HG03520 (cell line): ENCODE data around the gene ENO3.
"Not testable (repeated sequence)": the region's sequence is repeated elsewhere in the genome, so short reads cannot be mapped to it uniquely, and the experiment has no call there.

ENCODE experiments used
- ATAC-seq: cut with Tn5 transposase; IDR thresholded peaks from one replicate; pipeline ENCODE4 v1.9.1; 2021; ENCODE audit warnings: mild to moderate bottlenecking, moderate library complexity; ENCODE audit not compliant: unreplicated experiment

ENO3 gene

DNA sequence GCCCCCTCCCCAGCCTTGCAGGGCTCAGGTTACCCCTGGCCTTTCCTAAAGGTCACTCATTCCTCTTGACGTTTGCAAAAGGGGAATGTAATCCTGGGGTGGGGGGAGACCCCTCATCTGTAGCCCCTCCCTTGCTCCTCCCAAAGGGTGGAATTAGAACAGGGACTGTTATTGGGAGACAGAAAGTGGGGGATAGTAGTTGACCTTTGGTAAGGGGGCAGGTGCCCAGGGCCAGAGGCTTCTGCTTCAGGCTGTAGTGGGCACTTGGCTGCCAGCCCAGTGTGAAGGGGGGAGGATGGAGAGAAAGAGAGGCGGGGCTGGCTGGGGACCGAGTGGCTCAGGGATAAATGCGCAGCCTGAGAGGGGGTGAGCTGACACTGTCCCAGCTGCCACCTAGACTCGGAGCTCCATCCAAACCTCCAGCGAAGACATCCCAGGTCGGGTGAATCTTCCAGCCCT, at the start of gene ENO3:
TSS of gene ENO3 (plus strand) at position 374 of the 459 bp plus-strand sequence. CDS start 711 bp downstream, outside the sequence.
- no peak for ATAC-seq

DNA sequence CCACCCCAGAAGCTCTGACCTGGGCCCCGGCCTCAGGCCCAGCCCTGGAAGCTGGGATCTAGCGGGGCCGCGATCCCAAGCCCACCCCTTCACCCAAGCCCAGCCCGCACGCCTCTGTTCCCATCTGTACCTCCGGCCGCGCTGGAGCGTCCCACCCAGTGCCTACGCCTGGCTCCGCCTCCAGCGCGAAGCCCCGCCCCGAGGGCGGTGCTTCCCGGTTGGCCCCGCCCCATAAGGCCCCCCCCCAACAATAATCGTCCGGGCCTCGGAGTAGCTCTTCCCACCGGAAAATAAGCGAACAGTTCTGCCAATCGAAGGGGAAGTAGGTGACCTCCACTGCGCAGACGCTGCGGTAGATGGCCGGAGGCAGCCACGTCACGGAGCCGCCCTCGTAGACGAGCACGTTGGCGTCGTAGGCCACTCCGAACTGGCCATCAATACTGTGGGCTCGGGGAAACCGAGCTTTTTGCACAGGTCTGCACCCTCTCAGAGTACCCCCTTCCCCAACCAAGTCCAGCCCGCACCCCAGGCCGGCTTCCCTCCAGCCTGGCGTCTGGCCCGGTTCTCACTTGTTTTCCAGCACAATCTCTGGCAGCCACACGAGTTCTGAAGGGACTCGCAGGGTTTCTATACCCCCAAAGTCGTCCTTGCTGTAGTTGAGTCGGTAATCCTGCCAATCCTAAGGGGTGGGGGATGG, 49.1 kb upstream of the ENO3 start:
- no peak for ATAC-seq

DNA sequence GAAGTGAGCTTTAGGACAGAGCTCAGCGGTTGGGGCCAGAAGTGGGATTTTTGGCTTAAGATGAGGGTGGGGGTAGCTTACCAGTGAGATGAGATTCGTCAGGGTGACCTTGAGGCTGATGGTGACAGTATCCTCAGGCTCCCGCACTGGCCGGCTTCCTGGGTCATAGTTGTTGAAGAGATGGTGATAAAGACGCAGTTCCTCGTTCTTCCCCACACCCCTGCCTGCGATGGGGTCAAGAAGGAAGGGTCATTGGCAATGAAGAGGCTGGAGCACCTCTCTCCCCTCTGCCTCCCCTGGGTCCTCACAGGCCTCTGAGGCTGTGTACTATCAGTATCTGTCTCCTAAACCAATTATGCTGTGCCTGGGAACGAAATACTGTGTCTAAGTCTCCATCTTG, 48.4 kb upstream of the ENO3 start:
- no peak for ATAC-seq

DNA sequence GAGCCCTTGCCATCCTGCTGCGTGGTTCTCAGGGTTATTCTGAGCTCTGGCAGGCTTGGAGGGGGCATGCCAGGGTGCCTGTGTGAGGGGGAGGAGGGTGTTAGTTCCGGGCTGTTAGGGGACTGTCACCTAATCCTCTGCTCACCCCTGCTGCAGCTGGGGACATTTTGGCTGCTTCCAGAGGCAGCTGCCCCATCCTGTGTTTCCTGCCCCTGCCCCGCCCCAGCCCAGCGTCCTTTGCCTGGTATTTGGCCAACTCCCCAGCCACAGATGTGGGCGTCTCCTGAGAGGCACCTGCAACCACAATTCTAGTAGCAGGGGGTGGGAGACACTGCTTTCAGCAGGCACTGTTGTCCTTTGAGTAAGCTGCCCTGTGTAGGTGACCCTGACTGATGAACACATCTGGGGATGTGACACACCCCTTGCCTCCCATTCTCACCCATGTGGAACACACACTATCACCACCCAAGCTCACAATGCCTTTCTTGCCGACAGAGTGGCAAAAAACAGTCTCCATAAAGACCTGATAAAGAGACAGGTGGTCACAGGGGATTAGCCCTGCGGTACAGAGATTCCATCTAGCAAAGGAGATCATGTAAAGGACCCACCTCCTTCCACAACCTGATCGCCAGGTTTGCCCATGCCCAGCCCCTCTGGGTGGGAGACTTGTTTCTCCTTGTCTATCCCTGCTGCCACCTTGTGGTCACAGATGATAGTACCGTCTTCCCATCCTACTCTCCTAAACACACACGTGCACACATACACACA, 47.7 kb upstream of the ENO3 start, which contains the start of gene CHRNE:
TSS of gene CHRNE (minus strand) at position 48 of the 768 bp plus-strand sequence. CDS start at position 13, 35 bp downstream.
- no peak for ATAC-seq

DNA sequence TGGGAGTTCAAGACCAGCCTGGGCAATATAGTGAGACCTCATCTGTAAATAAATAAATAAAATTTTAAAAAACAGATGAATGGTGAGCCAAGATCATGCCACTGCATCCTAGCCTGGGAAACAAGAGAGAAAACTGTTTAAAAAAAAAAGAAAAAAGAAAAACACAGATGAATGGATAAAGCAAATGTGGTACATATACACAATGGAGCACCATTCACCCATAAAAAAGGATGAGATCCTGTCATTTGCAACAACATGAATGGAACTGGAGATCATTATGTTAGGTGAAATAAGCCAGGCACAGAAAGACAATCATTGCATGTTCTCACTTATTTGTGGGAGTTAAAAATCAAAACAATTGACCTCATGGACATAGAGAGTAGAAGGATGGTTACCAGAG, 44.3 kb upstream of the ENO3 start:
- ATAC-seq = not testable (repeated sequence)

DNA sequence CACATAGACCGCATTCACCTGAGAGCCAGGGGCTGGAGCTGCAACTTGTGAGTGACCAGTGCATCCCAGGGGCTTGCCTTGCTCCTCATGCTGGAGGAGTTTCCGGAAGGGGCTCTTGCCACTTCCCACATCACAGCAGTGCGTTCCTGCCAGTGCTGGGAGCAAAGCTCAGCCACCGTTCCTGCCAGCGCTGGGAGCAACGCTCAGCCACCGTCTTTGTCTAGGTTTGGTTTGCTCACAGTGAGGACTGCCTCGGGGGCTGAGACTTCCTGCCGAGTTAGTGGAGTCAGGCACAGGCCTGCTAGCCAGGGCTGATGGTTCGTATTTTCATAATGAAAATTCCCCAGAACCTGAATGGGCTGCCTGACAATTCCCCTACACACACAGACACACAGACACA, 42.6 kb upstream of the ENO3 start:
- no peak for ATAC-seq

DNA sequence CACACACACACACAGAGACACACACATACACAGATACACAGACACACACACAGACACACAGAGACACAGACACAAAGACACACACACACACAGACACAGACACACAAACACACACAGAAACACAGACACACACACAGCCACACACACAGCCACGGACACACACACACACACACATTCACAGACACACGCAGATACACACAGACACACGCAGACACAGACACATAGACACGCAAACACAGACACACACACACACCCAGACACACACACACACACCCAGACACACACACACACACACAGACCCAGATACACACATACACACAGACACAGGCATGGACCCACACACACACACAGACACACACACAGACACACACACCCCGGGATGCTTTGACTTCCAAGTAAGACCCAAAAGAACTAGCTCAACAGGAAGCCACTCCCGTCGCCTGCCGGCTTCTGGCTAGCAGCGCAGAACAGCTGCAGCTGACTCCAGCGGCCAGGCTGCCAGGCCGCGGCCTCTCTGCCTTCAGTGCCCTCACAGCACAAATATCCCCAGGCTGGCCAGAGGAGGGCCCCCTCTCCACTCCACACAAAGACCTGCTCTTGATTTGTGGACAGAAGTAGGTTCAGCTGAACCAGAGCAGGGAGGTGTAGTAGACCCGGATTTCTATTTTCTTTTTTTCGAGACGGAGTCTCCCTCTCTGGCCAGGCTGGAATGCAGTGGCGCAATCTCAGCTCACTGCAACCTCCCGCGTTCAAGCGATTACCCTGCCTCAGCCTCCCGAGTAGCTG, 42.0 kb upstream of the ENO3 start:
- no peak for ATAC-seq

DNA sequence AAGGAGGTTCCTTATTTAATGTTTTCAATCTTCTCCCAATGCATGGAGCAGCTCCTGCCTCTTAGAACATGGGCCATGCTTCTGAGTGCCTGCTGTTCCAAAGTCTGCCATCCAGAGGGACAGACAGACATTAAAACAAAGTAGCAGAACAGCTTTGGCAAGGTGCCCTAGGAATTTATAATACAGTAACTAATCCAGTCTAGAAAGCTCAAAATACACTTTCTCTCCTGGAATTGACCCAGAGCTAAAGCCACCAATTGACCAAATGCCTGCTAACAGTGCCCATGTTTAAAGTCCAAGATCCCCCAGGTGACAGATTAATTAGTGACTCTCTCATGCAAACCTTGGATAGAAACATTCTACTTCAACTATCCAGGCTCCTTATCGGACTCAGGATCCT, 36.9 kb upstream of the ENO3 start:
- no peak for ATAC-seq

DNA sequence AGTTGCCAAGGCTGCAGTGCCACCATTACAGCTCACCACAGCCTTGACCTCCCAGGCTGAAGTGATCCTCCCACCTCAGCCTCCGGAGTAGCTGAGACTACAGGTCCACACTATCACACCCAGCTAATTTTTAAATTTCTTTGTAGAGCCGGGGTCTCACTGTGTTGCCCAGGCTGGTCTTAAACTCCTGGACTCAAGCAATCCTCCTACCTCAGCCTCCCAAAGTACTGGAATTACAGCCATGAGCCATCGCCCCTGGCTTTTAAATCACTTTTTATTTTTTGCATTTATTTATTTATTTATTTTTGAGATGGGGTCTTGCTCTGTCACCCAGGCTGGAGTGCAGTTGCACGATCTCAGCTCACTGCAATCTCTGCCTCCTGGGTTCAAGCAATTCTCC, 36.4 kb upstream of the ENO3 start:
- ATAC-seq = not testable (repeated sequence)

DNA sequence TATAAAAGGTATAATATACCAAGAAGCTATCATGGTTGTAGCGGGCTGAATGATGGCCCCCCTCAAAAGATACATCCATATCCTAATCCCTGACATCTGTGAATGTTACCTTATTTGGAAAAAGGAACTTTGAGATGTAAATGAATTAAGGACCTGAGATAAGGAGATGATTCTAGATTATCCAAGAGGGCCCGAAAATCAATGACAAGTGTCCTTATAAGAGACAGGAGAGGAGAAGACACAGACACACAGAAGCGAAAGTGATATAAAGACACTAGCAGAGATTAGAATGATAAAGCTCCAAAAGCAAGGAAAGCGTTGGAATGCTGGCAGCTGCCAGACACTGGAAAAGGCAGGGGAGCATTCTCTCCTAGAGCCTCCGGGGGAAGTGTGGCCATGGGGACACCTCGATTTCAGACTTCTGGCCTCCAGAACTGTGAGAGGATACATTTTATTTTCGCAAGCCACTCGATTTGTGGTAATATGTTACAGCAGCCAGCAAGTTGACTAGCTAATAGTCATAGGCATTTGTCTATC, 31.3 kb upstream of the ENO3 start:
- no peak for ATAC-seq

DNA sequence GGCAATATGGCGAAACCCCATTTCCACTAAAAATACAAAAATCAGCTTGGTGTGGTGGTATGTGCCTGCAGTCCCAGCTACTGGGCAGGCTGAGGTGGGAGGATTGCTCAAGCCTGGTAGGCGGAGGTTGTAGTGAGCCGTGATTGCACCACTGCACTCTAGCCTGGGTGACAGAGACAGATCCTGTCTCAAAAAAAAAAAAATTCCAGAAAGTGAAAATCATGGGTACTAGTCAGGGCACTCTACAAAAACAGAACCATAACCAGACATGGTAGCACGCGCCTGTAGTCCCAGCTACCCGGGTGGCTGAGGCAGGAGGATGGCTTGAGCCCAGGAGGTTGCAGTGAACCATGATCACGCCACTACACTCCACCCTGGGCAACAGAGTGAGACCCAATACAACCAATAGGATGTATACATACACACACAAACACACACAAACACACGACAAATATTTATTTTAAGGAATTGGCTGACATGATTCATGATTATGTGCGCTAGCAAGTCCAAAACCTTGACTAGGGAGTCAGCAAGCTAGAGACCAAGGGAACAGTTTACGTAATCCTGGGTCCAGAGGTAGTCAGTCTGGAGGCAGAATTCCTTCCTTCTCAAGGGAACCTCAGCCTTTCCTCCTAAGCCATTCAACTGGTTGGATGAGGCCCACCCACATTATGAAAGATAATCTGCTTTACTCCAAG, 30.4 kb upstream of the ENO3 start:
- no peak for ATAC-seq

DNA sequence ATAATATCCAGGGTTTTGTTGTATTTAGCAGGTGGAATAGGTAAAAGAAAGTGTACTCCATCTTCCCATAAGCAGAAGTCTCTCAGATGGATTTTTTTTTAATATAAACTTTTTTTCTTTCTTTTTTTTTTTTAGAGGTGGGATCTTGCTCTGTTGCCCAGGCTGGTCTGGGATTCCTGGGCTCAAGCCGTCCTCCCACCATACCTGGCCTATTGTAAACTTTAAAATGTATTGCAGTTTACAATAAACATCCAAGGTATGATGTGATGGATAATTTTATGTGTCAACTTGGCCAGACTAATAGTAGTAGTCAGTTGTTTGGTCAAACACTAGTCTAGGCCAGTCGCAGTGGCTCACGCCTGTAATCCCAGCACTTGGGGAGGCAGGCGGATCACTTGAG, 29.6 kb upstream of the ENO3 start:
- ATAC-seq = no peak

DNA sequence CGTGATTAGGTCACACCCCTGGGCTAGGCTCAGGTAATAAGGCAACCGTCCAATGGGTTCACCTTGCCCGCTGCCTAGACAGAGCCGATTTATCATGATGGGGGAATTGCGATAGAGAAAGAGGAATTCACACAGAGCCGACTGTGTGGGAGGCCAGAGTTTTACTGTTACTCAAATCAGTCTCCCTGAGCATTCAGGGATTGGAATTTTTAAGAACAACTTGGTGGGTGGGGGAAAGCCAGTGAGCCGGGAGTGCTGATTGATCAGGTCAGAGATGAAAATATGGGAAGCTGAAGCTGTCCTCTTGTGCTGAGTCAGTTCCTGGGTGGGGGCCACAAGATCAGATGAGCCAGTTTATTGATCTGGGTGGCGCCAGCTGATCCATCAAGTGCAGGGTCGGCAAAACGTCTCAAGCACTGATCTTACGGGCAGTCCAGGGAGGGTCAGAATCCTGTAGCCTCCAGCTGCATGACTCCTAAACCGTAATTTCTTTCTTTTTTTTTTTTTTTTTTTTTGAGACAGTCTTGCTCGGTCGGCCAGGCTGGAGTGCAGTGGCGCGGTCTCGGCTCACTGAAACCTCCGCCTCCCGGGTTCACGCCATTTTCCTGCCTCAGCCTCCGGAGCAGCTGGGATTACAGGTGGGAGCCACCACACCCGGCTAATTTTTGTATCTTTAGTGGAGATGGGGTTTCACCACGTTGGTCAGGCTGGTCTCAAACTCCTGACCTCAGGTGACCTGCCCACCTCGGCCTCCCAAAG, 24.2 kb upstream of the ENO3 start:
- ATAC-seq = not testable (repeated sequence)

DNA sequence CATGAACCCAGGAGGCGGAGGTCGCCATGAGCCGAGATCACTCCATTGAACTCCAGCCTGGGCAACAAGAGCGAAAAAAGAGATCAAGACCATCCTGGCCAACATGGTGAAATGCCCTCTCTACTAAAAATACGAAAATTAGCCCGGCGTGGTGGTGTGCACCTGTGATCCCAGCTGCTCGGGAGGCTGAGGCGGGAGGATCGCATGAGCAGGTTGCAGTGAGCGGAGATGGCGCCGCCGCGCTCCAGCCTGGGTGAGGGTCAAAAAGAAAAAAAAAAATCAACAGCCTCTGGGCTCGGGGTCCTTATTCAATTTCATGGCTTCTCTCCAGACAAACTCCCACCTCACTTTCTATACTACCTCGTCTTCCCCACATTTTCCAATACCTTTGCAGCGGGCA, 22.0 kb upstream of the ENO3 start:
- ATAC-seq = no peak

DNA sequence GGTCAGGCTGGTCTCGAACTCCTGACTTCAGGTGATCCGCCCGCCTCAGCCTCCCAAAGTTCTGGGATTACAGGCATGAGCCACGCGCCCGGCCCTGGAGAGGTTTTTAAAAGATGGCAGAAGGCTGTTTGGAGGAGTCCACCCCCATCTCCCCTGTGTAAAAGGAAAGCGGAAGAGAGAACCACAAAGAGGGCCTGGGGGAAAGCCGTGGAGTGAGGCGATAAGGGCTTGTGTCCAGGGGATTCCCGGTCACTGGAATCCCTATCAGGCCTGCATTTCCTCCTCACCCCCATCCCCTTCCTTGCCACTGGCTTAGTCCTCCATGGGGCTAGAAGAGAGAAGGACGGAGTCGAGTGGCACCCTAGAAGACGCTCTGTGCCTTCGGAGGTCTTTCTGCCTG, 19.0 kb upstream of the ENO3 start, which contains the start of gene GP1BA:
TSS of gene GP1BA (plus strand) at position 315 of the 400 bp plus-strand sequence. CDS start 328 bp downstream, outside the sequence.
- ATAC-seq = no peak

DNA sequence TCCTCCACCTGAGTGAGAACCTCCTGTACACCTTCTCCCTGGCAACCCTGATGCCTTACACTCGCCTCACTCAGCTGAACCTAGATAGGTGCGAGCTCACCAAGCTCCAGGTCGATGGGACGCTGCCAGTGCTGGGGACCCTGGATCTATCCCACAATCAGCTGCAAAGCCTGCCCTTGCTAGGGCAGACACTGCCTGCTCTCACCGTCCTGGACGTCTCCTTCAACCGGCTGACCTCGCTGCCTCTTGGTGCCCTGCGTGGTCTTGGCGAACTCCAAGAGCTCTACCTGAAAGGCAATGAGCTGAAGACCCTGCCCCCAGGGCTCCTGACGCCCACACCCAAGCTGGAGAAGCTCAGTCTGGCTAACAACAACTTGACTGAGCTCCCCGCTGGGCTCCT, 18.2 kb upstream of the ENO3 start:
- no peak for ATAC-seq

DNA sequence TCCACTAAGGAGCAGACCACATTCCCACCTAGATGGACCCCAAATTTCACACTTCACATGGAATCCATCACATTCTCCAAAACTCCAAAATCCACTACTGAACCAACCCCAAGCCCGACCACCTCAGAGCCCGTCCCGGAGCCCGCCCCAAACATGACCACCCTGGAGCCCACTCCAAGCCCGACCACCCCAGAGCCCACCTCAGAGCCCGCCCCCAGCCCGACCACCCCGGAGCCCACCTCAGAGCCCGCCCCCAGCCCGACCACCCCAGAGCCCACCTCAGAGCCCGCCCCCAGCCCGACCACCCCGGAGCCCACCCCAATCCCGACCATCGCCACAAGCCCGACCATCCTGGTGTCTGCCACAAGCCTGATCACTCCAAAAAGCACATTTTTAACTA, 17.3 kb upstream of the ENO3 start:
- ATAC-seq = no peak

DNA sequence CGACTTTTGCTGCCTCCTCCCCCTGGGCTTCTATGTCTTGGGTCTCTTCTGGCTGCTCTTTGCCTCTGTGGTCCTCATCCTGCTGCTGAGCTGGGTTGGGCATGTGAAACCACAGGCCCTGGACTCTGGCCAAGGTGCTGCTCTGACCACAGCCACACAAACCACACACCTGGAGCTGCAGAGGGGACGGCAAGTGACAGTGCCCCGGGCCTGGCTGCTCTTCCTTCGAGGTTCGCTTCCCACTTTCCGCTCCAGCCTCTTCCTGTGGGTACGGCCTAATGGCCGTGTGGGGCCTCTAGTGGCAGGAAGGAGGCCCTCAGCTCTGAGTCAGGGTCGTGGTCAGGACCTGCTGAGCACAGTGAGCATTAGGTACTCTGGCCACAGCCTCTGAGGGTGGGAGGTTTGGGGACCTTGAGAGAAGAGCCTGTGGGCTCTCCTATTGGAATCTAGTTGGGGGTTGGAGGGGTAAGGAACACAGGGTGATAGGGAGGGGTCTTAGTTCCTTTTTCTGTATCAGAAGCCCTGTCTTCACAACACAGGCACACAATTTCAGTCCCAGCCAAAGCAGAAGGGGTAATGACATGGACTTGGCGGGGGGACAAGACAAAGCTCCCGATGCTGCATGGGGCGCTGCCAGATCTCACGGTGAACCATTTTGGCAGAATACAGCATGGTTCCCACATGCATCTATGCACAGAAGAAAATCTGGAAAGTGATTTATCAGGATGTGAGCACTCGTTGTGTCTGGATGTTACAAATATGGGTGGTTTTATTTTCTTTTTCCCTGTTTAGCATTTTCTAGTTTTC, 16.5 kb upstream of the ENO3 start:
- ATAC-seq = no peak

DNA sequence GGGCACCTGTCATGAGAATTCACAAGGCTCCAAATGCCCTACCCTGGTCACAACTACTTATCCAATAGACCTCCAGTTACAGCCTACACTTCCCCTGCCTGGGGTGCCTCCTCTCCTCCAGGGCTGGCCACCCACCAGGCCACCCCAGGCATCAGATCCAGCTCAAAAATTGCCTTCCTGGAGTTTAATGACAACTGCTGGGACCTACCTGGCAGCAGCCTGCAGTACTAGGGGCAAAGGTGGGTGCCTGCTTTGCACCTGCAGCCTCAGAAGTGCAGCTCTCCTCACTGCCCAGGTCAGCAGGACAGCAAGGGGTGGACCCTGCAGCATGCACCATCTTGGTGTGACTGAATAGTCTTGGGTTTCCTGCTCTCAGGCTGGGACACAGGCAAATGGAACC, 15.3 kb upstream of the ENO3 start:
- ATAC-seq = no peak
